COR-L47 (cell line): ENCODE measurements around the gene TMEM97.

Source experiments
- DNase-seq: peaks from one replicate; lab custom pipeline; 2025; lab: John Stamatoyannopoulos, UW

Gene TMEM97

GRCh38 chr17:28365487-28365886, 46.5 kb downstream of the TMEM97 start:
- DNase-seq = no peak

- DNase-seq = no peak
Observed at GRCh38 chr17:28366605-28367004, 47.6 kb downstream of the TMEM97 start.

DNA sequence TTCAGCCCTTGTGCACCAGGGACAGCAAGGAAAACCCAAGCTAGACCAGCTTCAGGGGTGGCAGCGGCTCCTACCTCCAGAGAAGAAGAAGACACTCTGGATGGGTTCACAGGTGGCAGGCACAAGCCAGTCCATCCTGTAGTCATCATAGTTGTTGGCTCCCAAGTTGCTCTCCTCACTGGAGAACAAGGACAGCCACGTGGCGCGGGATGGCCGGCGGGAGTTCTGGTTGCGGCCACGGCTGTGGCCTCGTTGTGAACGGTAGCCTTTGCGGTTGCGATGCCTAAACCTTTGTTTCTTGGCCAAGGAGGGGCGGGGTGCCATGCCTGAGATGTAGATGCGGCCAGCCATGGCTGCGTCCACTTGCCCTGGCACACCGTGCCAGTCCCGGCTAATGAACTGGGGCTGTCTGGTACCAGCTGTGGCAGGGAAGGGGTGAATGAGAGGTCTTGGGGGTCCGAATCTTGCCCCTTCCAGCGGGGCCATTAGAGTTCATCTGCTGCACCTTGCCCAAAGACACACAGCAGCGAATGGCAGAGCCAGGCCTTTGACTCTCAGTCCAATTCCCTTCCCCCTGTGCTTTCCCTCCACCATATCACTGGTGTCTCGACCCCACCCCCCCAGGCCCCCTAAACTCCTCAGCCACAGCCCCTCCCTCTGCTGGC, 48.8 kb downstream of the TMEM97 start:
- DNase-seq = no peak

DNA sequence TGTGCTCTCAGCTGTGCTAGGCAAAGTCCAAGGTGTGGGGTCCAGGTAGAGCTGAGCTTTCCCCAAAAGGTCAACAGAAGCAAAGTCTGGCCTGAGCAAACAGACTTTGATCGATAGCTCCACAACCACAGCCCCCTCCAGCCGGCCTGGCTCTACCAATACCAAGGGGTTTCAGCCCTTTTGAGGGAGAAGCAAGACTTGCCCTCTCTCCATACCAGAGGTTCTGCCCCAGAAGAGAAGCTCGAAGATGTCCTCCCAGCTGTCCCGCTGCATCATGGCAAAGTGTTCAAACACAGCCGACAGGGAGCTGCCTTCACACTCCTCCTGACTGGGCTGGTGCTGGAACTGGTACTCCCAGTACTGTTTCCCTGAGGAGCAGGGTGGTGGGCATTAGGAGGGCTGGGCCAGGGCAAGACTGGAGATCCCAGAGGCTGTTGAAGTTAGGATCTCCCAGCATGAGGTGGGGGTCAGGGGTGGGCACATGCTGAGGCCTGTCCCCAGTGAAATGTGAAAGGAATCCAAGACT, 49.4 kb downstream of the TMEM97 start:
- DNase-seq = no peak

- no peak for DNase-seq
Observed at GRCh38 chr17:28368915-28369683, 50.1 kb downstream of the TMEM97 start.

GRCh38 chr17:28369684-28370034, 50.7 kb downstream of the TMEM97 start:
- DNase-seq = no peak

GRCh38 chr17:28370035-28370743, 51.2 kb downstream of the TMEM97 start, which contains the start of gene VTN:
Gene VTN (minus strand): TSS chr17:28370307. CDS start chr17:28370203, 104 bp downstream.
- DNase-seq = no peak

GRCh38 chr17:28370744-28371103, 51.7 kb downstream of the TMEM97 start:
- DNase-seq = no peak

DNA sequence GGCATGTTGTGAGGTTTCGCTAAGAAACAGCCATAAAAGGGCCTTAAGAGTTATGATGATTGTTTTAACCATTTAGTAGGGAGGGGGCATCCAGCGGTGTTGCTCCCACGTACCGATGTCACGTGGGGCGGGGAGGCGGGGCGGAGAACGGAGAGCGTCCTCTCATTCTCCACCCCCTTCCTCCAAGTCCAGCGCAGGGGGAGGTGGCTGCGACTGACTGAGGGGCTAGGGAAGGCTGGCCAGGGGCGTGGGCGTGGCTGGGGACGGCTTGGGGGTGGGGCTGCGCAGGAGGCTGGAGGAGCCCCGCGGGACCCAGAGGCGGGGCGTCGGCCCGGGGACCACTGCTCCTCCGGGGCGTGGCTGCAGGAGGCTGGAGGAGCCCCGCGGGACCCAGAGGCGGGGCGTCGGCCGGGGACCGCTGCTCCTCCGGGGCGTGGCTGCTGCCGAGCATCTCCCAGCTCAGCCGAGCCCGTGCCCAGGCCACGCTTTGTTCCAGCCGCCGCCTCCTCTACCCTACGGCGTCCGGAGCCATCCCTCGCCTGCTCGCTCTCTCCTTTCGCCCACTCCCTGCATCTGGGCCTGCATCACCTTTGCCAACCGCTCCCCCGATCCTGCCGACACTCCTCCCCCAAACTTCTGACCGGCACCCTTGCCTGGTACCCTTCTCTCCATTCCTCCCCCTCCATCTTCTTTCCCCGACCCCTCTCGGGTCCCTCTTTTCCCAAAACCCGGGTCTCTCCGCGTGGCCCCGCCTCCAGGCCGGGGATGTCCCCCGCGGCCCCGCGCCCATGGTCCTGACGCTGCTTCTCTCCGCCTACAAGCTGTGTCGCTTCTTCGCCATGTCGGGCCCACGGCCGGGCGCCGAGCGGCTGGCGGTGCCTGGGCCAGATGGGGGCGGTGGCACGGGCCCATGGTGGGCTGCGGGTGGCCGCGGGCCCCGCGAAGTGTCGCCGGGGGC, 52.5 kb downstream of the TMEM97 start, which contains the start of gene SARM1:
Gene SARM1 (plus strand): TSS at position 450 of the 958 bp plus-strand sequence. CDS start 339 bp downstream, at position 789.
- peak; percentile 95 for DNase-seq

GRCh38 chr17:28372203-28372944, 53.4 kb downstream of the TMEM97 start:
- DNase-seq = peak; percentile 27

GRCh38 chr17:28372945-28373274, 53.9 kb downstream of the TMEM97 start:
- no peak for DNase-seq
